ENCODE results near the gene TUBGCP6. TPM values are rescaled to one million over a fixed set of nuclear protein-coding genes. Genes with fewer than 3 reads are reported as not detected.

Gene TUBGCP6
- total RNA-seq, 1 donor from 2014 or later = 48.5 TPM

GRCh38 chr22:50202130-50202666 is 42.6 kb downstream of the TUBGCP6 start:
- peak overlapping the region; percentile 77 for H3K4me3 ChIP-seq
- no peak overlapping the region for H3K27ac ChIP-seq
- intact Hi-C loops (cut with DNase I) = no loop called here
- H3K4me1 ChIP-seq = peaks cover 32% of the 10 kb centered on the region
- no peak for DNase-seq
- TF ChIP-seq, protein P1, sequence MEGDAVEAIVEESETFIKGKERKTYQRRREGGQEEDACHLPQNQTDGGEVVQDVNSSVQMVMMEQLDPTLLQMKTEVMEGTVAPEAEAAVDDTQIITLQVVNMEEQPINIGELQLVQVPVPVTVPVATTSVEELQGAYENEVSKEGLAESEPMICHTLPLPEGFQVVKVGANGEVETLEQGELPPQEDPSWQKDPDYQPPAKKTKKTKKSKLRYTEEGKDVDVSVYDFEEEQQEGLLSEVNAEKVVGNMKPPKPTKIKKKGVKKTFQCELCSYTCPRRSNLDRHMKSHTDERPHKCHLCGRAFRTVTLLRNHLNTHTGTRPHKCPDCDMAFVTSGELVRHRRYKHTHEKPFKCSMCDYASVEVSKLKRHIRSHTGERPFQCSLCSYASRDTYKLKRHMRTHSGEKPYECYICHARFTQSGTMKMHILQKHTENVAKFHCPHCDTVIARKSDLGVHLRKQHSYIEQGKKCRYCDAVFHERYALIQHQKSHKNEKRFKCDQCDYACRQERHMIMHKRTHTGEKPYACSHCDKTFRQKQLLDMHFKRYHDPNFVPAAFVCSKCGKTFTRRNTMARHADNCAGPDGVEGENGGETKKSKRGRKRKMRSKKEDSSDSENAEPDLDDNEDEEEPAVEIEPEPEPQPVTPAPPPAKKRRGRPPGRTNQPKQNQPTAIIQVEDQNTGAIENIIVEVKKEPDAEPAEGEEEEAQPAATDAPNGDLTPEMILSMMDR (IDR thresholded peaks at IDR 0.05) = no peak
- H3K36me3 ChIP-seq = peaks cover 50% of the 10 kb centered on the region
- no peak for ATAC-seq
- no peaks in the 10 kb centered on the region for H3K27me3 ChIP-seq (ENCODE audit: low read depth)
- H3K9me3 ChIP-seq = no peaks in the 10 kb centered on the region

DNA sequence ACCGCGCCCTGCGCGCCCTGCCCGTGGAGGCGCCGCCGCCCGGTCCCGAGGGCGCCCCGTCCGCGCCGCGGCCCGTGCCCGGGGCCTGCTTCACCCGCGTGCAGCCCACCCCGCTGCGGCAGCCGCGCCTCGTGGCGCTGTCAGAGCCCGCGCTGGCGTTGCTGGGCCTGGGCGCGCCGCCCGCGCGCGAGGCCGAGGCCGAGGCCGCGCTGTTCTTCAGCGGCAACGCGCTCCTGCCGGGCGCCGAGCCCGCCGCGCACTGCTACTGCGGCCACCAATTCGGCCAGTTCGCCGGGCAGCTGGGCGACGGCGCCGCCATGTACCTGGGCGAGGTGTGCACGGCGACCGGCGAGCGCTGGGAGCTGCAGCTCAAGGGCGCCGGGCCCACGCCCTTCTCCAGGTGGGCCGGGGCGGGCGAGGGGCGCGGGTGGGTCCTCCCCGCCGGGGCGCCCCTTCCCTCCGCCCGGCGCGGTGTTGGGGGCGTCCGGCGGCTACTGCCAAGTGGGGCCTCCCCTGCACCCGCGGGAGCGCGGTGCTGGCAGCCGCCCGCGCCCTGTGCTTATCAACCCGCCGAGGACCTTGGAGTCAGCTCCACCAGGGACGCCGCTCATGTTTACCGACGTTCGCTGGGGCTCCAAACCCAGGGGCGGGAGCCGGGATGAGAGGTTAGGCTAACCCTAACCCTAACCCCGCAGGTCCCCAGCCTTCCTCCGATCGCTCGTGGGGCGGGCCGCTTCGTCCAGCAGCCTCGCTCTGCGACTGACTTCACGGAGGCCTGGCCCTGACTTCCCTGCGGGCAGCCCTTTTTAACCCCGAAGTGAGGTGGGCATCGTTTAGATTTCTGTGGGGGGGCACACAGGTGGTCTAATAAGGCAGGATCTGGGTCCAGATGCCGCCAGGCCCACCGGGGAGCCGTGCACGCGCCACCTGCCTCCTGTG is 43.4 kb downstream of the TUBGCP6 start:
- H3K4me1 ChIP-seq = peaks cover 25% of the 10 kb centered on the region
- H3K36me3 ChIP-seq = peaks cover 50% of the 10 kb centered on the region
- TF ChIP-seq, protein P1 (IDR thresholded peaks at IDR 0.05) = no peak
- peak; percentile 37 to 55 for ATAC-seq
- peak overlapping the region; percentile 81 for H3K27ac ChIP-seq
- intact Hi-C loops (cut with DNase I) = no loop called here
- no peaks in the 10 kb centered on the region for H3K27me3 ChIP-seq (ENCODE audit: low read depth)
- no peak for DNase-seq
- H3K9me3 ChIP-seq = no peaks in the 10 kb centered on the region
- peak overlapping the region; percentile 77 for H3K4me3 ChIP-seq

GRCh38 chr22:50200461-50201190 is 44.2 kb downstream of the TUBGCP6 start, which contains the start of gene SELENOO:
Gene SELENOO, plus strand, starts transcription at chr22:50201011. Its CDS starts 26 bp downstream, at chr22:50201037.
- peak within 1 kb of the TSS; percentile 81 for H3K27ac ChIP-seq
- ATAC-seq (peak; percentile 94 to 95), DNase-seq (peak; percentile 93)
- TF ChIP-seq, protein P1 (IDR thresholded peaks at IDR 0.05) = no peak
- peak within 1 kb of the TSS; percentile 77 for H3K4me3 ChIP-seq
- H3K4me1 ChIP-seq = peaks cover 22% of the 10 kb centered on the region
- no peaks in the 10 kb centered on the region for H3K9me3 ChIP-seq
- H3K36me3 ChIP-seq = peaks cover 51% of the 10 kb centered on the region
- intact Hi-C loops (cut with DNase I) = no loop called here
- no peaks in the 10 kb centered on the region for H3K27me3 ChIP-seq (ENCODE audit: low read depth)

- Histone ChIP-seq H3K36me3 (peaks cover 52% of the 10 kb centered on the region), H3K27ac (peak overlapping the region; percentile 81), H3K27me3 (ENCODE audit: low read depth) (no peaks in the 10 kb centered on the region), H3K9me3 (no peaks in the 10 kb centered on the region), H3K4me3 (peak overlapping the region; percentile 77), H3K4me1 (peaks cover 22% of the 10 kb centered on the region)
- intact Hi-C loops (cut with DNase I) = no loop called here
- TF ChIP-seq, protein P1 (IDR thresholded peaks at IDR 0.05) = no peak
- DNase-seq (no peak), ATAC-seq (peak; percentile 3 to 24)
Observed at GRCh38 chr22:50199829-50200460, 44.9 kb downstream of the TUBGCP6 start.

- Histone ChIP-seq H3K36me3 (peaks cover 53% of the 10 kb centered on the region), H3K4me3 (no peak overlapping the region), H3K27me3 (ENCODE audit: low read depth) (no peaks in the 10 kb centered on the region), H3K9me3 (no peaks in the 10 kb centered on the region), H3K27ac (peak overlapping the region; percentile 81), H3K4me1 (peaks cover 22% of the 10 kb centered on the region)
- ATAC-seq (no peak), DNase-seq (no peak)
- intact Hi-C loops (cut with DNase I) = no loop called here
- TF ChIP-seq, protein P1 (IDR thresholded peaks at IDR 0.05) = no peak
Observed at GRCh38 chr22:50199251-50199721, 45.5 kb downstream of the TUBGCP6 start.
